ENCODE measurements around the gene STAG3. TPM values are rescaled to one million over a fixed set of nuclear protein-coding genes. Genes with fewer than 3 reads are reported as not detected.

STAG3 gene
- total and polyA plus RNA-seq, 2 donors (not counting 3 experiments of a cell fraction or from before 2014, with no cell fraction given): 0.29 to 1.4 TPM

DNA sequence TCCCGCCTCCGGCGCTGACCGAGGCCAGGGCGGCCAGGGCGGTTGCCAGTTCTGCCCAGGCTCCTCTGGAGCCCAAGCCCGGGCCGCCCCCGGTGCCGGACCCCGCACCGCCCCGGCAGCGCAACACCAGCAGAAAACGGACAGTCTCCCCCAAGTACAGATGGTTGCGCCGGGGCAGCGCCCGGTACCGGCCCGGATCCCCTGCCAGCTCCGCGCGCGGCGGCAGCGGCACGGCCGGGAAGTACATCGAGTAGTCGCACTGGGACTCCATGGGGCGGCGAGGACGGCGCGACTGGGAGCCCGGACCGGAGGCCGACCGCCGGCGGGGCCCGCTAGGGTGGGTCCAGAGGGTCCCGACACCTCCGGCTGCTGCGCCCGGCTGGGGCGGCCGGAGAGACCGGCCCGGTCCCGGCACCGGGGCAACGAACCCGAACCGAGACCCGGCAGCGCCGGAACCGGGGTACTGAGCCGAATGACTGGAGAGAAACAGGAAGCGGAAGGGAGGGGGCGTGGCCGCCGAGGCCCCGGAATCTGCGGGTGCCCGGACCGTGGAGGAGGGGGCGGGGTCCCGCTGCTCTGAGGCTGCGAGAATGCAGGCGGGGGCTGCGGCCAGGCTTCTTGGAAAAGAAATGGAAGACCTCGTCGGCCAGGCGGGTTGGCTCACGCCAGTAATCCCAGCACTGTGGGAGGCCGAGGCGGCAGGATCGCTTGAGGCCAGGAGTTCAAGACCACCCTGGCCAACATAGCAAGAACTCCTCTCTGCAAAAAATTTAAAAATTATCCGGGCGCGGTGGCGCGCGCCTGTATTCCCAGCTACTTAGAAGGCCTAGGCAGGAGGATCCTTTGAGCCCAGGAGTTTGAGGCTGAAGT is 19.3 kb upstream of the STAG3 start, which contains the start of gene TRAPPC14:
Gene TRAPPC14, minus strand, starts transcription at position 495 of the 870 bp plus-strand sequence. Its CDS starts 224 bp downstream, at position 271.
- peaks cover 0 to 17% of the 10 kb centered on the region in 2 experiments for H3K36me3 ChIP-seq (ENCODE audit: control insufficient read depth in 2 of 2, extremely low read depth in 1 of 2, insufficient read depth in 2 of 2, low read length in 2 of 2)
- peak within 1 kb of the TSS; percentile 90 for H3K4me2 ChIP-seq (ENCODE audit: insufficient read depth, low read length)
- peak; percentile 83 for DNase-seq (ENCODE audit: low read depth, low spot score)
- H3K9ac ChIP-seq (replicated peaks; ENCODE audit: extremely low read depth, insufficient read depth, low read length): peak within 1 kb of the TSS; percentile 56
- TF ChIP-seq, protein P1, sequence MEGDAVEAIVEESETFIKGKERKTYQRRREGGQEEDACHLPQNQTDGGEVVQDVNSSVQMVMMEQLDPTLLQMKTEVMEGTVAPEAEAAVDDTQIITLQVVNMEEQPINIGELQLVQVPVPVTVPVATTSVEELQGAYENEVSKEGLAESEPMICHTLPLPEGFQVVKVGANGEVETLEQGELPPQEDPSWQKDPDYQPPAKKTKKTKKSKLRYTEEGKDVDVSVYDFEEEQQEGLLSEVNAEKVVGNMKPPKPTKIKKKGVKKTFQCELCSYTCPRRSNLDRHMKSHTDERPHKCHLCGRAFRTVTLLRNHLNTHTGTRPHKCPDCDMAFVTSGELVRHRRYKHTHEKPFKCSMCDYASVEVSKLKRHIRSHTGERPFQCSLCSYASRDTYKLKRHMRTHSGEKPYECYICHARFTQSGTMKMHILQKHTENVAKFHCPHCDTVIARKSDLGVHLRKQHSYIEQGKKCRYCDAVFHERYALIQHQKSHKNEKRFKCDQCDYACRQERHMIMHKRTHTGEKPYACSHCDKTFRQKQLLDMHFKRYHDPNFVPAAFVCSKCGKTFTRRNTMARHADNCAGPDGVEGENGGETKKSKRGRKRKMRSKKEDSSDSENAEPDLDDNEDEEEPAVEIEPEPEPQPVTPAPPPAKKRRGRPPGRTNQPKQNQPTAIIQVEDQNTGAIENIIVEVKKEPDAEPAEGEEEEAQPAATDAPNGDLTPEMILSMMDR (IDR thresholded peaks at IDR 0.05; ENCODE audit: extremely low read depth in 1 of 2, insufficient read depth in 1 of 2, low read depth in 1 of 2, low read length in 2 of 2): no peak
- TF ChIP-seq, protein P2, sequence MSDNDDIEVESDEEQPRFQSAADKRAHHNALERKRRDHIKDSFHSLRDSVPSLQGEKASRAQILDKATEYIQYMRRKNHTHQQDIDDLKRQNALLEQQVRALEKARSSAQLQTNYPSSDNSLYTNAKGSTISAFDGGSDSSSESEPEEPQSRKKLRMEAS (IDR thresholded peaks at IDR 0.05; ENCODE audit: insufficient read depth, insufficient read length): no peak
- TF ChIP-seq GATA2 (IDR thresholded peaks at IDR 0.05; ENCODE audit: insufficient read depth, insufficient read length, low read depth, low read length) (no peak), MYC (IDR thresholded peaks at IDR 0.05; ENCODE audit: low read depth, low read length) (no peak), FOS (IDR thresholded peaks at IDR 0.05; ENCODE audit: borderline replicate concordance, insufficient read depth, low read length) (no peak), JUN (IDR thresholded peaks at IDR 0.05; ENCODE audit: borderline replicate concordance, insufficient read depth, insufficient read length, low read depth) (no peak), POLR2A (IDR thresholded peaks at IDR 0.05; ENCODE audit: low read depth, low read length) (peak; percentile 77), EZH2 (IDR thresholded peaks at IDR 0.05; ENCODE audit: borderline replicate concordance, low read depth, low read length, severe bottlenecking) (no peak), POLR2AphosphoS5 (IDR thresholded peaks at IDR 0.05; ENCODE audit: insufficient read depth, low read depth, low read length) (peak; percentile 86)
- intact Hi-C loops (cut with micrococcal nuclease) (loop anchor here (1.0 to 2.0 kb wide), 4 partner anchors 10 to 58 kb away; partner anchors contain the start of genes AP4M1, GAL3ST4, GPC2 and LAMTOR4), dilution Hi-C loops (cut with MboI; ENCODE audit: extremely low pct_ligation_motif_present, low sequenced_read_pairs) (no loop called here)
- POLR2A ChIA-PET: interaction anchor here (0.7 kb wide), 1 partner anchor 170 kb away, joined by 4 read pairs; no protein-coding TSS in a partner anchor
- peak within 1 kb of the TSS; percentile 32 for H3K27ac ChIP-seq (ENCODE audit: insufficient read depth, low read depth, low read length)
- no peaks in the 10 kb centered on the region for H4K20me1 ChIP-seq (replicated peaks; ENCODE audit: control insufficient read depth, extremely low read depth, insufficient read depth, low read length)
- no peaks in the 10 kb centered on the region for H3K9me3 ChIP-seq (replicated peaks; ENCODE audit: control insufficient read depth, insufficient read depth, low read length)
- peaks cover 14% of the 10 kb centered on the region for H3K4me1 ChIP-seq (ENCODE audit: control insufficient read depth, extremely low read depth, insufficient read depth, low read length)
- H3K27me3 ChIP-seq (ENCODE audit: control insufficient read depth in 2 of 2, insufficient read depth in 2 of 2, low read length in 2 of 2): no peaks in the 10 kb centered on the region
- TSS peak; percentile 27 for BruUV-seq (replicated peaks)
- peak; percentile 94 for FAIRE-seq
- H3K9me1 ChIP-seq (replicated peaks; ENCODE audit: control insufficient read depth, extremely low read depth, insufficient read depth, low read length): no peaks in the 10 kb centered on the region
- peak within 1 kb of the TSS; percentile 64 for H2AFZ ChIP-seq (ENCODE audit: low read depth, low read length)
- H3K79me2 ChIP-seq (ENCODE audit: control insufficient read depth, insufficient read depth, low read length): no peaks in the 10 kb centered on the region
- CTCF ChIA-PET: interaction anchor here (1.1 to 3.0 kb wide), 5 partner anchors 10 to 249 kb away, joined by 3 to 10 read pairs (median 6); partner anchors contain the start of genes GAL3ST4 and LAMTOR4
- H3K4me3 ChIP-seq (replicated peaks in 1 of 3; ENCODE audit: insufficient read depth in 1 of 3, low read depth in 1 of 3, low read length in 3 of 3): peak within 1 kb of the TSS; percentile 56 to 86 (median 66)

Measured in endothelial cell of umbilical vein (primary cell).